ENCODE data around the gene SNTG2.

SNTG2 gene

DNA sequence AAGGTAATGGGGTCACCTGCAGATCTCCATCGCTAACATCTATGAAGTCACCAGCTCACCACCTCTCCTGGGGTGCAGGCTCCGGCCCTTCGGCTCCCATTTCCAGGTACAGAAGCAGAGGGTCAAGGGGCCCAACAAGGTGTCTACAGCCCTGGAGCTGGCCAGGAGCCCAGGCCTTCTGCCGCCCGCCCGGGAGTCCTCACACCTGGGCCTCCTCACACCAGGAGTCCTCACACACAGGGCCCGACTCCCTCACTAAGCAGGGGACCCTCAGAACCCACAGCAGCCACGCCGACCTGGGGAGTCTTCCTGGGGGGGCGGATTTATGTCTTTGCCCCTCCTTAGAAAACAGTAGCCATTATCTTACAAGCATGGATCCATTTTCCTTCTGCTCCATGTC, 419.3 kb downstream of the SNTG2 start:
- TF ChIP-seq, protein P1, sequence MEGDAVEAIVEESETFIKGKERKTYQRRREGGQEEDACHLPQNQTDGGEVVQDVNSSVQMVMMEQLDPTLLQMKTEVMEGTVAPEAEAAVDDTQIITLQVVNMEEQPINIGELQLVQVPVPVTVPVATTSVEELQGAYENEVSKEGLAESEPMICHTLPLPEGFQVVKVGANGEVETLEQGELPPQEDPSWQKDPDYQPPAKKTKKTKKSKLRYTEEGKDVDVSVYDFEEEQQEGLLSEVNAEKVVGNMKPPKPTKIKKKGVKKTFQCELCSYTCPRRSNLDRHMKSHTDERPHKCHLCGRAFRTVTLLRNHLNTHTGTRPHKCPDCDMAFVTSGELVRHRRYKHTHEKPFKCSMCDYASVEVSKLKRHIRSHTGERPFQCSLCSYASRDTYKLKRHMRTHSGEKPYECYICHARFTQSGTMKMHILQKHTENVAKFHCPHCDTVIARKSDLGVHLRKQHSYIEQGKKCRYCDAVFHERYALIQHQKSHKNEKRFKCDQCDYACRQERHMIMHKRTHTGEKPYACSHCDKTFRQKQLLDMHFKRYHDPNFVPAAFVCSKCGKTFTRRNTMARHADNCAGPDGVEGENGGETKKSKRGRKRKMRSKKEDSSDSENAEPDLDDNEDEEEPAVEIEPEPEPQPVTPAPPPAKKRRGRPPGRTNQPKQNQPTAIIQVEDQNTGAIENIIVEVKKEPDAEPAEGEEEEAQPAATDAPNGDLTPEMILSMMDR (IDR thresholded peaks at IDR 0.05; ENCODE audit: borderline replicate concordance, insufficient read depth, low read depth, low read length): no peak
- no peak overlapping the region for H3K4me3 ChIP-seq (ENCODE audit: low read depth, low read length)

DNA sequence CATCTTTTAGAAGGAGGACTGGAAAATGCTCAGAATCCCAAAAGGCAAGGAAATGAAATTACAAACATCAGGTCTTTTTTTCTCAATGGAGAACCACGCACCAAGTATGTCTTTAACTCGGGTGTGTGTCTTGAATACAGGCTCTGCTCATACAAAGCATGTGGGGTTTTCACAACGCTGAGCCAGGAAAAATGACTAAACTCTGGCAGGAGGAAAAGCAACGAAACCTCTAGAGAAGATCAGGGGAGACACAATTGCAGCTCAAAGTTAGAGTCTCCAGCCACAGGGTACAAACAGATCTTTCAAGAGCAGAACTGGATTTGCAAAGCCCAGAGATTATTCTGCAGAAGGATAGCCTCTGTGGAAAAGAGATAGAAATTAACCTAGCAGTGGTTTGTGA, 419.8 kb downstream of the SNTG2 start:
- H3K4me3 ChIP-seq (ENCODE audit: low read depth, low read length): no peak overlapping the region
- TF ChIP-seq, protein P1 (IDR thresholded peaks at IDR 0.05; ENCODE audit: borderline replicate concordance, insufficient read depth, low read depth, low read length): no peak

DNA sequence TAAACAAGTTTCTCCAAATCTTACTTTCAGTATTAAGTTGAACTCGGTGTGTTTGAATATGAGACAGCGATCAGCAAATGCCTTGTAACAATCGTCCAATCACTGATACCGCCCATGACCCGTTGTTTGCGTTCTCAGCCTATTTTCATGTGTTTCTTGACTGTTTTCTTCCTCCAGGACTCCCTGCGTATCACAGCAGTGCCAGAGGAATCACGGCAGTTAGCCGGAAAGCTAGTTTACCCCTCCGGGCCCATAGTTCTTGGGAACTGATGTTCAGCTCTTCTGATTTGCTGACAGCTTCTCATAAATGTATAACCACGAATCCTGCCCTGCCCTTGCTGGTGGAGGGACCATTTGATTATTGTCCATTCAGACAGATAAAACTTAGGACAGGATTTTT, 420.4 kb downstream of the SNTG2 start:
- TF ChIP-seq, protein P1 (IDR thresholded peaks at IDR 0.05; ENCODE audit: borderline replicate concordance, insufficient read depth, low read depth, low read length): no peak
- no peak overlapping the region for H3K4me3 ChIP-seq (ENCODE audit: low read depth, low read length)

DNA sequence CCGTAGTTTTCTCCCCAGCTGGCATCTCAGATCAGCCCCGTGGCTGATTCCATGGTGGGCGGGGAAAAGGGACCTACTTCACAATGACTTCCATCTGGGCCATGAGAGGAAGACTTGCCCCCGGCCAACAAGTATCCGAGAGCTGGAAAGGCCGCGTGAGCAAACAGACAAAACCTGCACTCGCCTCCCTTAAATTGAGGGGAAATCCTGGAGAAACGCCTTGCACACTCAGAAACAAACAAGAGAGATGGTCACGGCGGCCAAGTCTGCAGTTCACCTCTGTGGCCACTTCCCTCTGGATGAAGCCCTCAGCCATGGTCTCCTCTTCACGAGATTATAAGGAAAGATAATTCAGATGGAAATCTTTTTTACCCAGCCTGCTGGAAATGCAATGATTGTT, 423.2 kb downstream of the SNTG2 start:
- H3K4me3 ChIP-seq (ENCODE audit: low read depth, low read length): no peak overlapping the region
- TF ChIP-seq, protein P1 (IDR thresholded peaks at IDR 0.05; ENCODE audit: borderline replicate concordance, insufficient read depth, low read depth, low read length): no peak

DNA sequence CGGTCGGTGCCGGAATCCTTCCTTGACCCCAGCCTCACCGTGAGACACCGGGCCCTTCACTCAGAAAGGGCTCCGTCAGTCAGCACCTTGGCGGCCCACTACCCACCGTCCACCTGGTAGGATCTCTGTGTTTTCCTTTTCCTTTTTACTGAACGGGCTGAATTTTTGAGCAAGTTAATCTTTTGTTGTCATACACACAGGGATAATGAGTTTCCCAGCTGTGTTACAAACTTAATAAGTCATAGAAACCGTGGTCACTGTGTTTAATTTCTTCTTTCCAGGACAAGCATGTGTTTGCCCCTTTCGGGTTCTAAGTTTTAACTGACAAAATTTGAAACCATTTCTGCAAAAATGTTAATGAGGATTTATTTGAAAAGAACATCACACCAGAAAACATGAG, 423.6 kb downstream of the SNTG2 start:
- H3K4me3 ChIP-seq (ENCODE audit: low read depth, low read length): no peak overlapping the region
- TF ChIP-seq, protein P1 (IDR thresholded peaks at IDR 0.05; ENCODE audit: borderline replicate concordance, insufficient read depth, low read depth, low read length): no peak

DNA sequence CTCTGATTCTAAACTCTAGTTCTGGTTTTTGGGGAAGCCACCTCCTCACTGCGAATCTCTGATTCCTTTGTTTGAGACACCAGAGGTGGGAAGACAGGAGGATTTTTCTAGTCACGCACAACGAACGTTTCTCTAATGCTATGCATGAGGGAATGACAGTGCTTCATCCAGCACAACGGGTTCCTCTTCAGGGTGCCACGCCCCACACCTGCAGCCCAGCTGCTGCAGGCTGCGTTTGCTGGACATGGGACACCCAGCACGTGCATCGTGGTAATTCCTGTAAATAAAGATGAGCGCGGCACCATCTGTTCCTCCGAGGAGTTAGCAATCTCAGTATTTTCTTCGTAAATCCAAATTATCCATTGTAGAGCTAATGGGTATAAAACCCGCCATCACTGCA, 425.1 kb downstream of the SNTG2 start:
- TF ChIP-seq, protein P1 (IDR thresholded peaks at IDR 0.05; ENCODE audit: borderline replicate concordance, insufficient read depth, low read depth, low read length): no peak
- no peak overlapping the region for H3K4me3 ChIP-seq (ENCODE audit: low read depth, low read length)

DNA sequence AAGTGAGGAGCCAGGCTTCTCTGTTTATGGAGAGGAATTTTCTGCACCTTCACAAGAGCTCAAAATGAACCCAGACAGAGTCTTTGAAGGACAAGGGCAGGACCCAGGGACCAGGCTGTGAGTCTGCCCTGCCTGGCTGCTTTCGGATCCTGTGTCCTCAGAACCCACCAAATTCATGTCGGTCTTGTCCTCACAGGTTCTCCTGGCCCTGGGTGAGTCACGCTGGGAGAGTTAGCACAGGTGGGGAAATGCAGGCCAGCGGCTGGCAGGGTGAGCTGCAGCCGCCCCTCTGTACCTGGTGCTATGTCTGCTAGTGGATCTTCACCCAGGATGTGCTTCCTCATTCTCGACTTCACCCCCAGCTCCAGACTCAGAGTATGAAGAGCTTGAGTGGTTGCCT, 426.8 kb downstream of the SNTG2 start:
- H3K4me3 ChIP-seq (ENCODE audit: low read depth, low read length): no peak overlapping the region
- TF ChIP-seq, protein P1 (IDR thresholded peaks at IDR 0.05; ENCODE audit: borderline replicate concordance, insufficient read depth, low read depth, low read length): no peak
